Measurements from ENCODE around the gene FEN1. TPM values are rescaled to one million over a fixed set of nuclear protein-coding genes. Genes with fewer than 3 reads are reported as not detected.

Gene FEN1
- total and polyA plus RNA-seq, 2 of the 13 experiments (the other 11 are each of a cell fraction or from before 2014, with no cell fraction given), result 12.4 to 102 TPM

DNA sequence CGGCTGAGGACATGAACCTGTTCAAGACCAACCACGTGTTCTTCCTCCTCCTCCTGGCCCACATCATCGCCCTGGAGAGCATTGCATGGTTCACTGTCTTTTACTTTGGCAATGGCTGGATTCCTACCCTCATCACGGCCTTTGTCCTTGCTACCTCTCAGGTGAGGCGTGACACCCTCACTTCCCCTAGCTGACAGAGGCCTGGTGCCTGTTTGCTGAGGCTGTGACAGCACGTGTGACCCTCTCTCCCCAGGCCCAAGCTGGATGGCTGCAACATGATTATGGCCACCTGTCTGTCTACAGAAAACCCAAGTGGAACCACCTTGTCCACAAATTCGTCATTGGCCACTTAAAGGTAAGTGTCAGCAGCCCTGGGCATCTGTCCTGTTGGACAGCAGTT, 47.7 kb downstream of the FEN1 start:
- CTCF ChIA-PET (ENCODE audit: low intra/inter-chr PET ratio, low total read pairs), result no interaction called here
- intact Hi-C loops (cut with micrococcal nuclease; ENCODE audit: unreplicated experiment) (no loop called here), in situ Hi-C loops (cut with HindIII; ENCODE audit: extremely low pct_ligation_motif_present, low pct_unique_long_range_greater_than_20kb) (no loop called here)
- no peak overlapping the region for H3K27ac ChIP-seq (ENCODE audit: extremely low read length, insufficient read depth, low read length)
- no peak overlapping the region for H3K9ac ChIP-seq (ENCODE audit: insufficient read depth, low read depth, low read length)
- H2AFZ ChIP-seq (ENCODE audit: low read length), result no peak overlapping the region
- DNase-seq (ENCODE audit: low spot score) (no peak), ATAC-seq (no peak), FAIRE-seq (no peak)
- H3K9me3 ChIP-seq (ENCODE audit: low read length), result no peaks in the 10 kb centered on the region
- H3K27me3 ChIP-seq (ENCODE audit: control insufficient read depth in 1 of 2, insufficient read depth in 2 of 2, low read length in 2 of 2), result no peaks in the 10 kb centered on the region
- POLR2A ChIA-PET, result no interaction called here
- H3K4me2 ChIP-seq (ENCODE audit: low read depth, low read length), result no peak overlapping the region
- no TSS peak for BruUV-seq (replicated peaks)
- TF ChIP-seq MEIS2 (CRISPR knock-in tag; IDR thresholded peaks at IDR 0.05) (no peak), ZNF776 (CRISPR knock-in tag; IDR thresholded peaks at IDR 0.05) (no peak), SP5 (CRISPR knock-in tag; IDR thresholded peaks at IDR 0.05; ENCODE audit: borderline replicate concordance, low read depth) (no peak), NR2C2 (CRISPR knock-in tag; IDR thresholded peaks at IDR 0.05; ENCODE audit: borderline replicate concordance) (no peak), TFAP4 (IDR thresholded peaks at IDR 0.05; ENCODE audit: borderline replicate concordance, low read depth) (no peak), MYC (CRISPR knock-in tag; IDR thresholded peaks at IDR 0.05; ENCODE audit: borderline replicate concordance) (no peak), ZKSCAN5 (CRISPR knock-in tag; IDR thresholded peaks at IDR 0.05) (no peak), CBX5 (CRISPR knock-in tag; IDR thresholded peaks at IDR 0.05; ENCODE audit: borderline replicate concordance) (no peak), ZGPAT (CRISPR knock-in tag; IDR thresholded peaks at IDR 0.05) (no peak), THAP9 (CRISPR knock-in tag; IDR thresholded peaks at IDR 0.05; ENCODE audit: borderline replicate concordance) (no peak), ZNF598 (CRISPR knock-in tag; IDR thresholded peaks at IDR 0.05; ENCODE audit: borderline replicate concordance) (no peak)
- TF ChIP-seq, protein P1, sequence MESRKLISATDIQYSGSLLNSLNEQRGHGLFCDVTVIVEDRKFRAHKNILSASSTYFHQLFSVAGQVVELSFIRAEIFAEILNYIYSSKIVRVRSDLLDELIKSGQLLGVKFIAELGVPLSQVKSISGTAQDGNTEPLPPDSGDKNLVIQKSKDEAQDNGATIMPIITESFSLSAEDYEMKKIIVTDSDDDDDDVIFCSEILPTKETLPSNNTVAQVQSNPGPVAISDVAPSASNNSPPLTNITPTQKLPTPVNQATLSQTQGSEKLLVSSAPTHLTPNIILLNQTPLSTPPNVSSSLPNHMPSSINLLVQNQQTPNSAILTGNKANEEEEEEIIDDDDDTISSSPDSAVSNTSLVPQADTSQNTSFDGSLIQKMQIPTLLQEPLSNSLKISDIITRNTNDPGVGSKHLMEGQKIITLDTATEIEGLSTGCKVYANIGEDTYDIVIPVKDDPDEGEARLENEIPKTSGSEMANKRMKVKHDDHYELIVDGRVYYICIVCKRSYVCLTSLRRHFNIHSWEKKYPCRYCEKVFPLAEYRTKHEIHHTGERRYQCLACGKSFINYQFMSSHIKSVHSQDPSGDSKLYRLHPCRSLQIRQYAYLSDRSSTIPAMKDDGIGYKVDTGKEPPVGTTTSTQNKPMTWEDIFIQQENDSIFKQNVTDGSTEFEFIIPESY (CRISPR knock-in tag; IDR thresholded peaks at IDR 0.05), result no peak
- TF ChIP-seq, protein P2, sequence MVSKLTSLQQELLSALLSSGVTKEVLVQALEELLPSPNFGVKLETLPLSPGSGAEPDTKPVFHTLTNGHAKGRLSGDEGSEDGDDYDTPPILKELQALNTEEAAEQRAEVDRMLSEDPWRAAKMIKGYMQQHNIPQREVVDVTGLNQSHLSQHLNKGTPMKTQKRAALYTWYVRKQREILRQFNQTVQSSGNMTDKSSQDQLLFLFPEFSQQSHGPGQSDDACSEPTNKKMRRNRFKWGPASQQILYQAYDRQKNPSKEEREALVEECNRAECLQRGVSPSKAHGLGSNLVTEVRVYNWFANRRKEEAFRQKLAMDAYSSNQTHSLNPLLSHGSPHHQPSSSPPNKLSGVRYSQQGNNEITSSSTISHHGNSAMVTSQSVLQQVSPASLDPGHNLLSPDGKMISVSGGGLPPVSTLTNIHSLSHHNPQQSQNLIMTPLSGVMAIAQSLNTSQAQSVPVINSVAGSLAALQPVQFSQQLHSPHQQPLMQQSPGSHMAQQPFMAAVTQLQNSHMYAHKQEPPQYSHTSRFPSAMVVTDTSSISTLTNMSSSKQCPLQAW (CRISPR knock-in tag; IDR thresholded peaks at IDR 0.05), result no peak
- no peaks in the 10 kb centered on the region for H3K4me1 ChIP-seq (ENCODE audit: insufficient read depth, low read length)
- H3K36me3 ChIP-seq (replicated peaks in 1 of 2; ENCODE audit: control insufficient read depth in 1 of 2, insufficient read depth in 2 of 2, low read length in 2 of 2), result peaks cover 3 to 45% of the 10 kb centered on the region in 2 experiments
- no peaks in the 10 kb centered on the region for H4K20me1 ChIP-seq (ENCODE audit: insufficient read depth, low read length)
- no peaks in the 10 kb centered on the region for H3K79me2 ChIP-seq (ENCODE audit: insufficient read depth, low read length)
- WGBS (ENCODE audit: low lambda C conversion rate), result 87% methylated on average over 7 of the region's 7 CpGs
- H3K4me3 ChIP-seq (replicated peaks in 1 of 3; ENCODE audit: insufficient read depth in 1 of 3, low read depth in 2 of 3, low read length in 3 of 3), result no peak overlapping the region
